ACC112 (cell line): ENCODE measurements around the gene ABCB6.

ENCODE experiments used
- H2AFZ ChIP-seq: fragments of 200-600 bp; sonication (generic); one replicate; pipeline ENCODE4 v1.6.0; 2017; ENCODE audit warnings: antibody characterized with exemption, low read length; ENCODE audit not compliant: unreplicated experiment
- H3K27ac ChIP-seq: fragments of 200-600 bp; sonication (generic); 2 replicates; pipeline ENCODE4 v1.5.1; 2014; ENCODE audit warnings: low read depth, mild to moderate bottlenecking, antibody characterized with exemption, low read length, moderate library complexity
- H3K27me3 ChIP-seq: fragments of 200-600 bp; sonication (generic); 2 replicates; pipeline ENCODE4 v1.6.1; 2014; ENCODE audit warnings: mild to moderate bottlenecking, antibody characterized with exemption, low read length, moderate library complexity, mixed read lengths; ENCODE audit not compliant: insufficient read depth
- H3K36me3 ChIP-seq: fragments of 200-600 bp; sonication (generic); 2 replicates; pipeline ENCODE4 v1.6.1; 2016; ENCODE audit warnings: mild to moderate bottlenecking, antibody characterized with exemption, low read length, moderate library complexity, mixed read lengths; ENCODE audit not compliant: insufficient read depth
- H3K4me1 ChIP-seq: fragments of 200-600 bp; sonication (generic); one replicate; pipeline ENCODE4 v1.6.1; 2016; ENCODE audit warnings: low read length, mixed read lengths; ENCODE audit not compliant: insufficient read depth, unreplicated experiment, control insufficient read depth
- H3K4me3 ChIP-seq: fragments of 200-600 bp; sonication (generic); 2 replicates; pipeline ENCODE4 v1.5.1; 2014; ENCODE audit warnings: mild to moderate bottlenecking, low read depth, low read length
- H3K79me2 ChIP-seq: fragments of 200-600 bp; sonication (generic); one replicate; pipeline ENCODE4 v1.6.0; 2016; ENCODE audit warnings: low read length; ENCODE audit not compliant: control insufficient read depth, unreplicated experiment, insufficient read depth

ABCB6 gene

DNA sequence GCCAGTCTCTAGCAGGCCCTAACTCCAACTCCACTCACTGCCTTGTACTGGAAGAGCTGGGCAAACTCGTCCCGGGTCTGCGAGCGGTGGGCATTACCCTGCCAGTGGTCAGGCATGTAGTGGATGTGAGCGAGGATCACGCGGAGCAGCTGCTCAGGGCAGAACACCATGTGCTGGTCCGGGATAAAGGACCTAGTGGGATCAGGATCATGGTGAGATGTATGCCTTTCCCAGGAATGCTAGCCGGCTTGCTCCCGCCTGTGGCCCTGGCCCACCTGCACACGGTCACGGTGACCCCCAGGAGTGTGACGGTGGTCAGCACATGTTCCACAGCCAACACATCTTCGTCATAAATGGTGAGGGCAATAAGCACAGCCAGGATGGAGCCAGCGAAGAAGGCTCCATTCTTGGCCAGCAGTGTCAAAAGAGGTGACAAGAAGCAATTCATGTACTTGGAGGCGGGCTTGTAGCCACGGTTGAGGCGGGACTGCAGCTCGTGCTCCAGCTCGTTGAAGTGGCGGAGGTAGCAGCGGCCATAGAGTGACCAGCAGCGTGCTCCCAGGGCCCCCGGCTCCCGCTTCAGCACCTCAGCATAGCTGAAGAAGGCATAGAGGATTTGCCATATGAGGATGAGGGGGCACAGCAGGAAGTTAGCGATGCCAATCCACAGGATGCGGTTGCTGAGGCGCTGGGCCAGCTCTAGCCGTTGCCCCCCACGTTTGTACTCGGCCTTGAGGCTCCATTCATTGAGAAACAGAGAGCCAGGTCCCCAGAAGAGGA lies 5.3 kb upstream of the ABCB6 start:
- peaks cover 19% of the 10 kb centered on the region for H3K4me1 ChIP-seq

GRCh38 chr2:219221957-219222518 lies 3.3 kb upstream of the ABCB6 start:
- Histone ChIP-seq H3K27me3 (no peaks in the 10 kb centered on the region), H2AFZ (no peak overlapping the region), H3K36me3 (peaks cover 10% of the 10 kb centered on the region; the same call in 1 of the 2 replicates), H3K4me1 (peaks cover 14% of the 10 kb centered on the region), H3K79me2 (peaks cover 6% of the 10 kb centered on the region), H3K27ac (no peak overlapping the region), H3K4me3 (no peak overlapping the region)

More for the DNA sequence above, 5.3 kb upstream of the ABCB6 start:
- H3K27ac ChIP-seq = no peak overlapping the region
- no peak overlapping the region for H2AFZ ChIP-seq
- peaks cover 10% of the 10 kb centered on the region; the same call in 1 of the 2 replicates for H3K36me3 ChIP-seq
- H3K27me3 ChIP-seq = no peaks in the 10 kb centered on the region
- H3K79me2 ChIP-seq = peaks cover 26% of the 10 kb centered on the region
- H3K4me3 ChIP-seq = no peak overlapping the region

- Histone ChIP-seq H3K36me3 (peaks cover 14% of the 10 kb centered on the region; the same call in 1 of the 2 replicates), H3K79me2 (peaks cover 8% of the 10 kb centered on the region), H3K27me3 (no peaks in the 10 kb centered on the region), H3K4me1 (peaks cover 25% of the 10 kb centered on the region), H3K4me3 (no peak overlapping the region), H2AFZ (no peak overlapping the region), H3K27ac (no peak overlapping the region)
Observed at GRCh38 chr2:219220652-219221402, 2.1 kb upstream of the ABCB6 start.

DNA sequence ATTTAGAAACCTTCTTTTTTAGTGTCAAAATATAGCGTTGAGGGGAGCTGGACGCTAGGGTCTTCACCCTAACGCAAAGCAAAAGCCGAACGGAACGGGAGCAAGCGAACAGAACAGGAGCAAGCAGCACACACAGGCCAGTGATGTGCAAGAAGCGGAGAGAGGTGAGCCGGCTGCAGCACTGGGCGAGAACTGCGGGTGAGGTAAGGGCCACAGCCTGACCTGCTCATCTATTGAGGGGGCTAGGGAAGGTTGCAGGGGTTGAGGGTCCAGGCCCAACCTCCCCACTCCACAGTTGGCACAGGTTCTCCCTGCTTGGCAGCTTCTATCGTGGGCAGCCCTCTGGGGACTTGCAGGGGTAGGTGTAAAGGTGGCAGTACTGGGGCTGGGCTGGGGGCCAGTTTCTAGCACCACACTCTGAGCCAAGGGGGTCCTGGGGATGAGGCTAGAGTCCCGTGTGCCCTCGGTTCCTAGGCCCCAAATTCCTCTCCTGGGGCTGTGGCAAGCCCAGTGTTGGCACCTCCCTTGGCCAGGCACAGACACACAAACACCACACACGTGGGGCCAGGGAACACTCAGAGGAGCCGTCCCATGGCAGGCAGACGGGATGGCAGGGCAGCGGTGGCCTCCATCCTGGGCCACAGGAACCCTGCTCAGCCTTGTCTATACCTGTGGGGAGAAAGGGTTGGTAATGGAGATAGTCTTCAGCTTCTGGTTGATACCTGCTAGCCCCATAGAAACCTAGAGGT lies 1.2 kb upstream of the ABCB6 start:
- H3K79me2 ChIP-seq = peaks cover 9% of the 10 kb centered on the region
- no peak overlapping the region for H3K4me3 ChIP-seq
- no peak overlapping the region for H2AFZ ChIP-seq
- H3K4me1 ChIP-seq = peaks cover 25% of the 10 kb centered on the region
- H3K27ac ChIP-seq = no peak overlapping the region
- H3K36me3 ChIP-seq = peaks cover 19% of the 10 kb centered on the region; the same call in 1 of the 2 replicates
- H3K27me3 ChIP-seq = no peaks in the 10 kb centered on the region

DNA sequence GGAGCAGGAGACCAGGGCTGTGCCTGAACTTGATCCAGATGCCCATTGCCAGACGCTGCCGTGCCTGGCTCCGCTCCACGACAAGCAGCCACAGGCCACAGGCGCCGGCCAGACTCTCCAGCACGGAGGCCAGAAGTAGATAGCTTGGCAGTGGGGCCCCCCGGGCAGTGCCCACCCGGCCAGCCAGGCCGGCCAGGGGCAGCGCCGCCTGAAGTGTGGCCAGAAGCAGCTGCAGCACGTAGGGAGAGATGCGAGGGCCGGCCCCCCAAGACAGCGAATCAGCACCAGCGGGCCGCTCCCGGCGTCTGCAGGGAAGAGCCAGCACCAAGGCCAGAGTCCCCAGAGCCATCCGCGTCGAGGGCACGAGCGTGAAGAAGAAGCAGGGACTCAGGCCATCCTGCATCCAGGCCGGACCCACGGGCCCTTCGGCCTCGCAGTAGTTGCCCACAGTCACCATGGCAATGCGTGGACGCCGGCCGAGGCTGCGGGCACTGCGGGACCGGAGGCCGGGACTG lies 484 bp downstream of the ABCB6 start:
- peaks cover 9% of the 10 kb centered on the region for H3K79me2 ChIP-seq
- H3K4me1 ChIP-seq = peaks cover 25% of the 10 kb centered on the region
- H3K36me3 ChIP-seq = peaks cover 14% of the 10 kb centered on the region; the same call in 1 of the 2 replicates
- no peaks in the 10 kb centered on the region for H3K27me3 ChIP-seq
- no peak overlapping the region for H2AFZ ChIP-seq
- H3K4me3 ChIP-seq = peak overlapping the region; percentile 70
- H3K27ac ChIP-seq = peak overlapping the region; percentile 66

GRCh38 chr2:219216535-219216915 lies 2.2 kb downstream of the ABCB6 start:
- no peaks in the 10 kb centered on the region for H3K27me3 ChIP-seq
- H3K27ac ChIP-seq = no peak overlapping the region
- peaks cover 25% of the 10 kb centered on the region for H3K4me1 ChIP-seq
- peaks cover 9% of the 10 kb centered on the region for H3K79me2 ChIP-seq
- peaks cover 14% of the 10 kb centered on the region; the same call in 1 of the 2 replicates for H3K36me3 ChIP-seq
- H2AFZ ChIP-seq = no peak overlapping the region
- H3K4me3 ChIP-seq = no peak overlapping the region

DNA sequence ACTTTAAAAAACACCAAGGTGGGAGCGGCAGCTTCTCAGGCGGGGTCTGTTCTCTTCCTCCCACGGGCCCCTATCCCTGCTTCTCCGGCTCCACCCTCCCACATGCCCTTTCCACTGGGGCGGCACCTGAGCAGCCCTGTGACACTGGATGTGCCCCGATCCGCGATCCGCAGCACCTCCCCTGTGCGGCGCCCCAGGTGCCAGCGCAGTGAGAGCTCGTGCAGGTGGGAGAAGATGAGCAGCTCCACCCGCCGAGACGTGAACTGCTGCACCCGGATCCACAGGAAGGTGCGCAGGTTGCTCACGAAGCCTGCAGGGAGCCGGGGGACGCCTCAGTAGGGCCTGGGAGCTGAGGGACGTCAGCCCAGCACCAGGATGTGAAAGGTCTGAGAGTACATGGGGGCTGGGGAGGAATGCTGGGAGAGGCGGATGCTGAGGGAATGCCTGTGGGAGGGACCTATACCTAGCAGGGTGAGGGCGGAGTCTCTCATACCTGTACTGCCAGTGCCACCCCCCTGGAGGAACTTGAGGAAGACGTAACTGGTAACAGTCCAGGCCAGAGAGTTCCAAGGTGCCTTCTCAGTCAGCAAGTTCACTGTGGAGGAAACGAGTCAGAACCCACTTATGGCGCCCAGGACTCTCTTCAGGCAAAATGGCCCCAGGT lies 2.8 kb downstream of the ABCB6 start:
- Histone ChIP-seq H3K79me2 (peaks cover 9% of the 10 kb centered on the region), H2AFZ (no peak overlapping the region), H3K4me1 (peaks cover 25% of the 10 kb centered on the region), H3K4me3 (no peak overlapping the region), H3K27me3 (no peaks in the 10 kb centered on the region), H3K27ac (no peak overlapping the region), H3K36me3 (peaks cover 14% of the 10 kb centered on the region; the same call in 1 of the 2 replicates)

DNA sequence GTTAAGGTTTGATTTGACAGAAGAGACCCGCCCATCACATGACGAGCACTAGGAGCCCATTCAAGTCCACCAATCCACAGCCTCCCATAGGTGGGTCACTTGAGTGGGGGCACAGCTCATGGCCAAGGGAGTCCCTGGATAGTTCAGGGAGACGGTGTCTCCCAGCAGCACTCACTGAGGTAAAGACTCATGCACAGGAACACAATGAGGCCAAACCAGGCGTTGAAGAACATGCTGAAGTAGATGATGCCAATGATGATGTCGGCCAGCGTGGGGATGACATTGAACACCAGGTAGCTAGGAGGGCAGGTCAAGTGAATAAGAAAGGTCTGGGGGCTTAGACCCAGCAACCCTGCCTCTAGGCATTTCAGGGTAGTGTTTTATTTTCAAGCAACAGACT lies 4.0 kb downstream of the ABCB6 start:
- Histone ChIP-seq H3K4me1 (peaks cover 22% of the 10 kb centered on the region), H2AFZ (no peak overlapping the region), H3K36me3 (peaks cover 14% of the 10 kb centered on the region; the same call in 1 of the 2 replicates), H3K4me3 (no peak overlapping the region), H3K79me2 (peaks cover 9% of the 10 kb centered on the region), H3K27me3 (no peaks in the 10 kb centered on the region), H3K27ac (no peak overlapping the region)

DNA sequence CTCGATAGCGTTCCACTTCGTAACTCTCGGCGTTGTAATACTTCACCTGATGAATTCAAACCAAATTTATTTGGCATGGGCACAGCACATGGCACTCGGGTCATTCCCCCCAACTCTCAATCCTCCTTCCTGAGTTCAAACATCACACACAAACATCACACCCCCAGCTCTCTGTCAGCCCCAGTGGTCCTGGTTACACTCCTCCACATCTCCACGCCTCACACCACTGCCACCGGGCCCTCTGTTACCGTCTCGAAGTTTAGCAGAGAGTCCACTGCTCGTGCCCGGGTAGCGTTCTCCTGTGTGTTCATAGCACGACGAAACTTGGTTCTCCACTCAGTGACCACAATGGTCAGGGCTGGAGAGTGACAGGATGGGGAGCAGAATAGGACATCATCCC lies 4.6 kb downstream of the ABCB6 start:
- Histone ChIP-seq H2AFZ (no peak overlapping the region), H3K36me3 (peaks cover 14% of the 10 kb centered on the region; the same call in 1 of the 2 replicates), H3K4me1 (peaks cover 16% of the 10 kb centered on the region), H3K79me2 (peaks cover 9% of the 10 kb centered on the region), H3K4me3 (no peak overlapping the region), H3K27me3 (no peaks in the 10 kb centered on the region), H3K27ac (no peak overlapping the region)
